KMS-11 (cell line): ENCODE results near the gene MTA1.

Experiments used
- H2AFZ ChIP-seq: fragments of 200-600 bp; sonication (generic); 2 replicates; pipeline ENCODE4 v1.6.1; 2016; ENCODE audit warnings: antibody characterized with exemption, mixed run types, low read depth
- H3K27ac ChIP-seq: fragments of 200-600 bp; sonication (generic); 2 replicates; pipeline ENCODE4 v1.6.1; 2016; ENCODE audit warnings: mild to moderate bottlenecking, mixed run types
- H3K27me3 ChIP-seq: fragments of 200-600 bp; sonication (generic); 2 replicates; pipeline ENCODE4 v1.6.1; 2017; ENCODE audit warnings: mild to moderate bottlenecking, low read depth, mixed run types, moderate library complexity; ENCODE audit not compliant: insufficient read depth
- H3K36me3 ChIP-seq: fragments of 200-600 bp; sonication (generic); 2 replicates; pipeline ENCODE4 v1.6.1; 2017; ENCODE audit warnings: mild to moderate bottlenecking, mixed run types; ENCODE audit not compliant: insufficient read depth
- H3K4me1 ChIP-seq: fragments of 200-600 bp; sonication (generic); 2 replicates; pipeline ENCODE4 v1.6.1; 2016; ENCODE audit warnings: mild to moderate bottlenecking, low read depth, mixed run types; ENCODE audit not compliant: poor library complexity, severe bottlenecking
- H3K4me2 ChIP-seq: fragments of 200-600 bp; sonication (generic); 2 replicates; pipeline ENCODE4 v1.7.0; 2016; ENCODE audit warnings: mild to moderate bottlenecking, mixed run types
- H3K4me3 ChIP-seq: fragments of 200-600 bp; sonication (generic); IDR thresholded peaks from 2 replicates; pipeline ENCODE4 v1.6.1; 2017; ENCODE audit warnings: low read depth, low read length, mixed read lengths; ENCODE audit not compliant: insufficient read depth
- H3K79me2 ChIP-seq: fragments of 200-600 bp; sonication (generic); 2 replicates; pipeline ENCODE4 v1.6.1; 2016; ENCODE audit warnings: low read depth, mixed run types; ENCODE audit not compliant: insufficient read depth
- H3K9ac ChIP-seq: fragments of 200-600 bp; sonication (generic); 2 replicates; pipeline ENCODE4 v1.6.1; 2016; ENCODE audit warnings: mild to moderate bottlenecking, mixed run types
- H4K20me1 ChIP-seq: fragments of 200-600 bp; sonication (generic); 2 replicates; pipeline ENCODE4 v1.6.1; 2016; ENCODE audit warnings: mild to moderate bottlenecking, mixed run types; ENCODE audit not compliant: insufficient read depth
- CTCF ChIP-seq: fragments of 200-600 bp; sonication (generic); conservative IDR thresholded peaks from 2 replicates; pipeline ENCODE4 v1.6.1; 2017; ENCODE audit warnings: low read depth, mild to moderate bottlenecking, antibody characterized with exemption, low read length, moderate library complexity, mixed read lengths

MTA1 gene

GRCh38 chr14:105433161-105433605 lies 13.6 kb downstream of the MTA1 start:
- Histone ChIP-seq H3K27ac (no peak overlapping the region), H3K9ac (no peak overlapping the region), H3K27me3 (no peaks in the 10 kb centered on the region), H3K4me2 (no peak overlapping the region), H2AFZ (no peak overlapping the region), H3K4me3 (no peak overlapping the region), H4K20me1 (peaks cover 9% of the 10 kb centered on the region; the same call in 1 of the 2 replicates), H3K36me3 (no peaks in the 10 kb centered on the region), H3K4me1 (peaks cover 20% of the 10 kb centered on the region), H3K79me2 (peaks cover 49% of the 10 kb centered on the region)
- TF ChIP-seq CTCF = no peak

- Histone ChIP-seq H3K4me1 (peaks cover 20% of the 10 kb centered on the region), H3K4me2 (no peak overlapping the region), H3K4me3 (no peak overlapping the region), H3K9ac (no peak overlapping the region), H3K79me2 (peaks cover 43% of the 10 kb centered on the region), H3K27ac (no peak overlapping the region), H4K20me1 (peaks cover 9% of the 10 kb centered on the region; the same call in 1 of the 2 replicates), H2AFZ (no peak overlapping the region), H3K27me3 (no peaks in the 10 kb centered on the region), H3K36me3 (no peaks in the 10 kb centered on the region)
- TF ChIP-seq CTCF = no peak
Measured at GRCh38 chr14:105436402-105436801, 16.8 kb downstream of the MTA1 start.

DNA sequence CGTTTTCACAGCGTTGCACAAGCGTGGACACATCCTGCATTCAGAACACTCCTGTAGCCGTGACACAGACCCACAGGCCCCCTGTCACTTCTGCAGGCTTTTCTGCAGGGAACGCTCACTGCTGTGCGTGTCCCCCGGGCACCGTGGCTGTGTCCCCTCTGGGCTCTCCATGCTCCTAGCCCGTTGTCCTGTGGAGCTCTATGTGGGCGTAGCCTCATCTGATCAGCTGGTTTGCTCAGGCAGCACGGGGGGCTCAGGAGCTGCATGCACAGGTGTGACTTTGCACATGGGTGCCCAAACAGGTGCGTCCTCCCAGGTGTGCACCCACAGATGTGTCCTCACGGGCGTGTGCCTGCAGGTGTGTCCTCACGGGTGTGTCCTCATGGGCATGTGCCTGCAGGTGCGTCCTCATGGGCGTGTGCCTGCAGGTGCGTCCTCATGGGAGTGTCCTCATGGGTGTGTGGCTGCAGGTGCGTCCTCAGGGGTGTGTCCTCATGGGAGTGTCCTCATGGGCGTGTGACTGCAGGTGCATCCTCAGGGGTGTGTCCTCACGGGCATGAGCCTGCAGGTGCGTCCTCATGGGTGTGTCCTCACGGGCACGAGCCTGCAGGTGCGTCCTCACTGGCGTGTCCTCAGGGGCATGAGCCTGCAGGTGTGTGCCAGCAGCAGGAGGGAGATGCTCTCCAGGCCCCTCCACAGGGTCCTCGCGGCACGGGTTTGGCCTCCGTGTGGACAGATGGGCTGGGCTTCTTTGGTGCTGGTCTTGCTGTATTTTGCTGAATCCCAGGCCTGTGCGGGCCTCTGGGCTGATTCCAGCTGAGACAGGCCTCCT lies 17.5 kb downstream of the MTA1 start:
- Histone ChIP-seq H3K27ac (no peak overlapping the region), H4K20me1 (peaks cover 9% of the 10 kb centered on the region; the same call in 1 of the 2 replicates), H3K4me2 (no peak overlapping the region), H3K4me1 (peaks cover 20% of the 10 kb centered on the region), H3K27me3 (no peaks in the 10 kb centered on the region), H3K36me3 (no peaks in the 10 kb centered on the region), H3K9ac (no peak overlapping the region), H2AFZ (no peak overlapping the region), H3K79me2 (peaks cover 43% of the 10 kb centered on the region), H3K4me3 (no peak overlapping the region)
- no peak for TF ChIP-seq CTCF

- Histone ChIP-seq H3K9ac (no peak overlapping the region), H3K27me3 (no peaks in the 10 kb centered on the region), H3K4me1 (peaks cover 20% of the 10 kb centered on the region), H3K27ac (no peak overlapping the region), H2AFZ (no peak overlapping the region), H3K79me2 (peaks cover 43% of the 10 kb centered on the region), H3K36me3 (no peaks in the 10 kb centered on the region), H4K20me1 (peaks cover 9% of the 10 kb centered on the region; the same call in 1 of the 2 replicates), H3K4me3 (no peak overlapping the region), H3K4me2 (no peak overlapping the region)
- TF ChIP-seq CTCF = no peak
Measured at GRCh38 chr14:105437723-105438500, 18.3 kb downstream of the MTA1 start.
